Measurements from ENCODE around the gene RAB40B.

RAB40B gene

GRCh38 chr17:82716203-82717010 is 17.9 kb upstream of the RAB40B start, which contains the start of gene FN3KRP:
FN3KRP (plus strand) TSS chr17:82716706; CDS start chr17:82716756, 50 bp downstream.
- peak; percentile 89 for DNase-seq (ENCODE audit: low read depth)

- no peak for DNase-seq (ENCODE audit: low read depth)
Measured at GRCh38 chr17:82713071-82713723, 14.7 kb upstream of the RAB40B start.

- DNase-seq (ENCODE audit: low read depth): no peak
Measured at GRCh38 chr17:82710499-82711232, 12.2 kb upstream of the RAB40B start.

GRCh38 chr17:82709676-82710498 is 11.4 kb upstream of the RAB40B start:
- DNase-seq (ENCODE audit: low read depth): no peak

GRCh38 chr17:82709024-82709675 is 10.7 kb upstream of the RAB40B start:
- no peak for DNase-seq (ENCODE audit: low read depth)

DNA sequence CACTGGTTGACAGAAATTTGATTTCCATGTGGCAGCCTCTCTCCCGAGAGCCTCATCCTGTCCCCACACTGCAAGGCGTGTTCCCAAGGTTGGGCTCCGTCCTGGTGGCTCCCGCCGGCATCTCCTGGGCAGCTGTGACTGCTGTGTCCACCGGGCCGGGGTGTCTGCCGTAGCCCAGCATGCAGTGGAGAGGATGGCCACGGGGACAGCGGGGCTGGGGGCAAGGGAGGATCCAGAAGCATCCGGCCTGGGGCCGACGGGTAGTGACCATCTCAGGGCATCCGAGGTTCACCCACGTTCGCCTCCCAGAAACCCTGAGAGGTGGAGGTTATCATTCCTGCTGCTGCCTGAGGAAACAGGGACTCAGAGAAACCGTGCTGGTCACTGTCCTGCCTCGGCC is 7.3 kb upstream of the RAB40B start:
- no peak for DNase-seq (ENCODE audit: low read depth)

GRCh38 chr17:82704886-82705285 is 6.4 kb upstream of the RAB40B start:
- DNase-seq (ENCODE audit: low read depth): no peak

GRCh38 chr17:82703935-82704865 is 5.7 kb upstream of the RAB40B start:
- DNase-seq (ENCODE audit: low read depth): no peak

DNA sequence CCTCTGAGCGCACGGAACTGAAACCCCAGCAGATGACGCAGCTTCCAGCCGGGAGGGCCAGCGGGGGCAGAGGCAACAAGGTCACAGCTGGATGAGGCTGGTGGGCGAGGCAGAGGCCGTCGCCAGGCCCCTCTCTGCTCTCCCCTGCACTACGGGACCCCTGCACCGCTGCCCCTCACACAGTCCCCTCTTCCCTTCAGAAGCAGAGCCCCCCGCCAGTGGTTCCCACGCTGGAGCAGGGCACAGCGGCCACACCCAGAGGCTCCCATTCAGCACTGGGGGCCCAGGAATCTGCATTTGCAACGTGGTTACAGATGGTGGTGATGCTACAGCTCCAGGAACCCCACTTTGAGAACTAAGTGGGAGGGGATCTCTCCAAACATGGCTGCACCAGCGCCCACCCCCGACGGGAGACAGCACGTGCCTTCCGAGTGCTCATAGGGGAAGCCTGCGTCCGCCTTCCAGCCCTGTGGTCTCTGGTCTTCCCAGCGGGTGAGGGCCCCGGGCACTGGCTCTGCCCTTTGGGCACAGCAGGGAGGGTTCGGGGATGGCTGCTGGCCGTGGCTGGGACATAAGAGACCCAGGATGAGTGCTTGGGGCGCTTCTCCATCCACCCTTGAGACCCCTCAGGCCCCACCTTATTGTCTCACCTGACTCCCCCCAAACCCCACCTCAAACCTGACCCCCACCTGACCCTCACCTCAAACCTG is 4.7 kb upstream of the RAB40B start:
- no peak for DNase-seq (ENCODE audit: low read depth)

DNA sequence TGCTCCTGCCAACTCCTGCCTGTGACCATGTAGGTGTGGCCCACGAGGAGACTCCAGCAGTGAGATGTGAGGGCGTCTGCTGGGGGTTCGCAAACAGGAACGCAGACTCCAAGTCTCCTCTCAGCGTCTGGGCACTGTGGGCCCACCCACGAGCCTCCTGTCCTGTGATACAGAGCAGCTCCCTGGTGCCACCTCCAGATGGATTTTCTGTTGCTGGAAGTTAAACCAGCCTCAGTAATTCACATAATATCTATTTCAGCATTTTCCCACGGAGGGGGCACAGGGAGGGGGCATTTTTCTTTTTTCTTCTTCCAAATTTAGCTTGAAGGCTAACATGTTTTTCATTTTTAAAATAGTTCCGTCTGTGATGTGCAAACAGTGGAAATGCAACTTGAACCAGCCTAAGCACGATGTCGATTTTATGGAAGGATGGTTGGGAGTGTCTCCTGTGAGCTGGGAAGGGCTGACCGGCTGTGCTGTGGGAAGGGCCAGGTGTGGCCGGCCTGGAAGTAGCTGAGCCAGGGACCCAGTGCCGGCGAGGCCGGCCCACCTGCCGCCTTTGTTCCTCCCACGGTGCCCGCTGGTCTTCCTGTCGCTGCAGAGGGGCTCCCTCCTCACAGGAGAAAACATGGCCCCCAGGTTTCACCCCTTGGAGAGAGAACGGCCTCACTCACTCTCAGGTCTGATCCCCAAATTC is 3.9 kb upstream of the RAB40B start:
- no peak for DNase-seq (ENCODE audit: low read depth)

DNA sequence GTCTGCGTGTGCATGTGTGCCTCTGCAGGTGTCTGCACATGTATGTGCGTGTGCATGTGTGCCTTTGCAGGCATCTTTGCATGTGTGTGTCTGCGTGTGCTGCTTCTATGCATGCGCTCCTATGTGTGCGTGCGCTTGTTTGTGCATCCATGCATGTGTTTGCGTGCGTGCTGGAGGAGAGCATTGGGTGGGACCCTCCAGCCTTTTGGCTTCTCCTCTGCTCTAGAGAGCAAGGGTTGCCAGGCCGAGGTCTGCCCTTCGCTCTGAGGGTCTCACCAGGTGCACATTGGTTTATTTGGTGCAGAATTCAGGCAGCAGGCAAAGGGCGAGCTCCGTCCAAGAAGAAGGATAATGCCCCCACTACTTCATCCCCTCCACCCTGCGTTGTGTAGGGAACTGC is 1.1 kb upstream of the RAB40B start:
- no peak for DNase-seq (ENCODE audit: low read depth)

- no peak for DNase-seq (ENCODE audit: low read depth)
Measured at GRCh38 chr17:82698974-82699442, 510 bp upstream of the RAB40B start.

DNA sequence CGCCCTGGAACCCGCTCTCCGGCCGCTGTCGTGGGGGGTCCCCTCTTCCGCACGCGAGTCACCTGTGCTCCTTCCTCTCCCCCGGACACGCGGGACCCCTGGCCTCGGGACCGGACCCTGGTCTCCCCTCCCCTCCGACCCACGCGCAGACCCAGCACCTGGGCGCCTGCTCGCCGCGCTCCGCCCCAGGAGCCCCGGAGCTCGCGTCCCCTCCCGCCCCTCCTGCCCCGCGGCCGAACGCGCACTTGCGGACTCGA is 762 bp downstream of the RAB40B start:
- no peak for DNase-seq (ENCODE audit: low read depth)

DNA sequence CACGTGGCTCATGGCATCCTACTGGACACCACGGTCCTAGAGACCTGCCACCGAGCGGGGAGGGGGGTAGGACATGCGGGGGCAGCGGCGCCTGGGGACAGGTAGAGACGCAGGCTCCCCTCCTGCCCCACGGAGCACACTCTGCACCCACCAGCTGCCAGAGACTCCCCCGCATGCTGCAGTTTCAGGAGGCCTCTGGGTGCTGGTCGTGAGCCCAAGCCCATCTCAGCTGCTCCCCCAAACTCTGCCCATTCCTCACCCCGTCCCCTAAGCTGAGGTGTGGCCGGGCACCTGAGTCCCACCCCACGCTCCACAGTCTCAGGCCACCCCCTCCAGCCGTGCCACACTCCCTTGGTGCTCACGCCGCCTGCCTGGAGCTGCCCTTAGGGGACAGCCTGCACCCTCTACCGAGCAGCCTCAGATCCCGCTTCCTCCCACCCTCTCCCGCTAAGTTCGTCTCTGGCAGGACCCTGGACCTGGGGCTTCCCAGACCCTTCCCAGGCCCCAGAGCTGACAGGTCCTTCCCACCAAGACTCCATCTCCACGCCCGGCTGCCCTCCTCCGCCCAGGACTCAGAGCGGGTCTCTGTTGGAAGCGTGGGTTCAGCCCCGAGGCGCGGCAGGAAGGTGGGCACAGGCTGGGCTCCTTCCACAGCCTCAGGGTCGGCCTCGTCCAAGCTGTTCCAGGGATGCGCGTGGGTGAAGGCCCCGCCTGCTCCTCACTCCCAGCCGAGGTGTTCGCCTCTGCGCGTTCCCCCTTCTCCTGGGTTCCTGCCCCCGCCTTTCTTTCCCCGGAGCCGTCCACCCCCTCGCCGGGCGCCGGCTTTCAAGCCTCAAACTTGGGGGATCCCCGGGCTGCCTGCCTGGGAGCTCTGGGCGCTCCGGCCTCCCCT is 1.3 kb downstream of the RAB40B start:
- DNase-seq (ENCODE audit: low read depth): no peak

DNA sequence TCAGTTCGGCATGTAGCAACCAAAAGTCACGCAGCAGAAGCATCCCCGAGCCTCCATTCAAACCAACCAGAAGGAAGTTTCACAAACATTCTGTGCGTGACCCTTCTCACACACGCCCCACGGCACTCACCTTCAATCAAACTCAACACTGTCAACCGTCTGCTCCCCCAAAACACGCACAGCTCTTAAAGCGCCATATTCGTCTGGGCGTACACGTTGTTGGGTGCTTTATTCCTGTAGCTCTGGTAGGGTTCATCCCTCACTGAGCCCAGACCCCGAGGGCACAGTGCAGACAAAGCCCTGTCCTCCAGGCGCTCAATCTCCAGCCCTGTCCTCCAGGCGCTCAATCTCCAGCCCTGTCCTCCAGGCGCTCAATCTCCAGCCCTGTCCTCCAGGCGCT is 2.2 kb downstream of the RAB40B start:
- DNase-seq (ENCODE audit: low read depth): no peak

DNA sequence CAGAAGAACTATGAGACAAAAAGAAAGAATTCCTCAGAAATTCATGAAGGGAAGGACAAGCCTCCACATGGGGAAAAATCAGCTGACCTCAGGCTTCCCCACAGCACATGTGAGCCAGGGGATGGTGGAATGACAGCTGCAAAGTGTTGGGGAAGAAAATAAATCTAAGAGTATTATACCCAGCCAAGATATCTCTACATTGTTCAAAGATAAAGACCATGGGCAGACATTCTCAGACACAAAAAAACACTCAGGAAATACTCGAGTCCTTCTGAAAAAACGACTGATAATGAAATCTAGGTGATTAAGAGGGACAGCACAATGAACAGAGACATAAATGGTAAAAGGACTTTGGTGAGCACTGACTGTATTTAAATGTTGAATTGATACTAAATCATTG is 3.9 kb downstream of the RAB40B start:
- no peak for DNase-seq (ENCODE audit: low read depth)

DNA sequence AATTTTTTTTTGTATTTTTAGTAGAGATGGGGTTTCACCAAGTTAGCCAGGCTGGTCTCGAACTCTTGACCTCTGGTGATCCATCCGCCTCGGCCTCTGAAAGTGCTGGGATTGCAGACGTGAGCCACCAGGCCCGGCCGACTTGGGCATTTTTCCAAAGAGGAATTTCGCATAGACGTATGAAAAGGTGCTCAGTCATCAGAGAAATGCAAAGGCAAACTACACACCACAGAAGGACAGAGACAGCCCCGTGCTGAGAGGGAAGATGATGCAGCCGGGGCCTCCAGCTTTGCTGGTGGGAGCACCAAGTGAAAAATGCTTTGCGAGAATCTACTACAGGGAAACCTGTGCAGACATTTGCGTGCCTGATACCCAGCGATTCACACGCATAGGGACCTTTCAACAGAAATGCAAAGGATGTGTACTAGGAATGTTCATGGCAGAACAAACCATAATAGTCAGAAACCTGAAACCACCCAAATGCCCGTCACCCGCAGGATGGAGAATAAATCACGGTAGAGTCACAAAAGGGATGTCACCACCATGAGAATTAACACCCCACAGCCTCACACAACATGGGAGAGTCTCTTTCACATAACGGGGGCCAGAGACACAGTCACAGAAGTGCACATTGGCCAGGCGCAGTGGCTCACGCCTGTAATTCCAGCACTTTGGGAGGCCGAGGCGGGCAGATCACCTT is 5.2 kb downstream of the RAB40B start:
- no peak for DNase-seq (ENCODE audit: low read depth)

DNA sequence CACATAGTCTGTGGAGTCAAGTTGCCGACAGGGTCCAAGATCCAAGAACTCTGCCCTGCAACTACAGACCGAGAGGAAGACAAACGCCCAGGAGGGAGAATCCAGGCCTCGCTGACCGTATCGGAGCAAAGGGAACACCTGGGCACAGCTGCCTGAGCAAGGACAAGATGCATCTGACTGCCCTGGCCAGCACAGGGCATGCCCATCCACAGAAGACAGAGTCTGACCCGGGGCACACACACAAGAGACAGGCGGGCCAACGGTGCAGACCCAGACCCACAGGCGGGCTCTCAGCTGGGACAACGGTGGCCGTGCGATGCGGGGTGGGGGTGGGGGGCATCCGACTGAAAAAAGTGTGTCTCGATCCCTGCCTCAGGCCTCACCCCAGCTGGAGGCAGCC is 6.2 kb downstream of the RAB40B start:
- DNase-seq (ENCODE audit: low read depth): no peak

All from stimulated activated CD8-positive, alpha-beta memory T cell treated with anti-CD3 and anti-CD28 coated beads, Interleukin-12 subunit alpha, Interleukin-12 subunit beta, amount 100 ng/mL, for 1 hour (primary cell).